ENCODE measurements around the gene EMP1. TPM values are rescaled to one million over a fixed set of nuclear protein-coding genes. Genes with fewer than 3 reads are reported as not detected.
A peak's percentile ranks its signal among the peaks of the same experiment; 100 is the strongest.

Gene EMP1
- total RNA-seq, 4 donors from 2014 or later = 569 to 2,226 (median 1,259) TPM

DNA sequence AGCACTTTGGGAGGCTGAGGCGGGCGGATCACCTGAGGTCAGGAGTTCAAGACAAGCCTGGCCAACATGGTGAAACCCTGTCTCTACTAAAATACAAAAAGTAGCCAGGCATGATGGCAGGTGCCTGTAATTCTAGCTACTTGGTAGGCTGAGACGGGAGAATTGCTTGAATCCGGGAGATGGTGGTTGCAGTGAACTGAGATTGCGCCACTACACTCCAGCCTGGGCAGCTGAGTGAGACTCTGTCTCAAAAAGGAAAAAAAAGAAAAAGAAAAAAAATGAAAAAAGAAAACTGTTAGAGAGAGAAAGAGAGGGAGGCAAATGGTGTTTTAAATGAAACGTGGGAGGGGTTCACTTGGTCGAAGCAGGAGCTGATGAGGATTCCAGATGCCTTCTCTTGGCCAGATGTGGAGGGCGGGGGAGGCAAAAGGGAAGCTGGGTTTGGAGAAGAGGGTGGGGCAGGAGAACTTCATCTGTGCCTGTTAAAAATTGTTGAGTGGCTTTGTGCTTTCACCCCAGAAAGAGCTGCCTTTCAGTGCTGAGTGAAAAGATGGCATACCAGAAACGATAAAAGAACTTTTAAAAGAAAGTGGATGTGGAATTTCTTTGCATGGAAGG lies 1.1 kb downstream of the EMP1 start:
- 15% methylated on average over 9 of the region's 9 CpGs for WGBS
- DNase-seq (ENCODE audit: low spot score in 2 of 2) = peak; percentile 85
- peak in 1 of 2 donors; percentile 7 for TF ChIP-seq POLR2A (IDR thresholded peaks at IDR 0.05)
- no peak for TF ChIP-seq EP300 (IDR thresholded peaks at IDR 0.05)
- TF ChIP-seq, protein P1, sequence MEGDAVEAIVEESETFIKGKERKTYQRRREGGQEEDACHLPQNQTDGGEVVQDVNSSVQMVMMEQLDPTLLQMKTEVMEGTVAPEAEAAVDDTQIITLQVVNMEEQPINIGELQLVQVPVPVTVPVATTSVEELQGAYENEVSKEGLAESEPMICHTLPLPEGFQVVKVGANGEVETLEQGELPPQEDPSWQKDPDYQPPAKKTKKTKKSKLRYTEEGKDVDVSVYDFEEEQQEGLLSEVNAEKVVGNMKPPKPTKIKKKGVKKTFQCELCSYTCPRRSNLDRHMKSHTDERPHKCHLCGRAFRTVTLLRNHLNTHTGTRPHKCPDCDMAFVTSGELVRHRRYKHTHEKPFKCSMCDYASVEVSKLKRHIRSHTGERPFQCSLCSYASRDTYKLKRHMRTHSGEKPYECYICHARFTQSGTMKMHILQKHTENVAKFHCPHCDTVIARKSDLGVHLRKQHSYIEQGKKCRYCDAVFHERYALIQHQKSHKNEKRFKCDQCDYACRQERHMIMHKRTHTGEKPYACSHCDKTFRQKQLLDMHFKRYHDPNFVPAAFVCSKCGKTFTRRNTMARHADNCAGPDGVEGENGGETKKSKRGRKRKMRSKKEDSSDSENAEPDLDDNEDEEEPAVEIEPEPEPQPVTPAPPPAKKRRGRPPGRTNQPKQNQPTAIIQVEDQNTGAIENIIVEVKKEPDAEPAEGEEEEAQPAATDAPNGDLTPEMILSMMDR (IDR thresholded peaks at IDR 0.05) = no peak
- TF ChIP-seq POLR2AphosphoS5 (IDR thresholded peaks at IDR 0.05) = peak in 1 of 3 donors; percentile 12
- Histone ChIP-seq H3K36me3 (no peaks in the 10 kb centered on the region), H3K4me3 (peak overlapping the region; percentile 76), H3K4me1 (peaks cover 76% of the 10 kb centered on the region), H3K27me3 (no peaks in the 10 kb centered on the region), H3K27ac (peak overlapping the region; percentile 97), H3K9me3 (no peaks in the 10 kb centered on the region)

DNA sequence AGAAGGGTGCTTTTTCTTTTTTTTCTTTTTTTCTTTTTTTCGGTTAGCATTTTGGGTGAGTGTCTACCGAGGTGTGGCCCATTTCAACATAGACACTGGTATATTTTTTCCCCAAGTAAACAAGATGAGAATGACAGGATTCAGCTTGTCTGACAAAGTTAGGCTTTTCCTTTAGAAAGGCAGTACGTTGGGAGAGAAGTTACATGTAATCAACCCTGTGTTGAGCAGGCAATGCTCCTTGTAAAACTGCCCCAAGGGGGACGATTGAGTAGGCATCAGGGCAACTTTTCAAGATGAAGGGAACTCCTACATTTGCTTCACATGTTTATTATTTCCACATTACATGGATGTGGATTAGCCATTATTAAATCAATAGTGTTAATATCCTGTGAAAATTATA lies 1.7 kb downstream of the EMP1 start:
- Histone ChIP-seq H3K4me3 (peak overlapping the region; percentile 76), H3K27me3 (no peaks in the 10 kb centered on the region), H3K27ac (peak overlapping the region; percentile 97), H3K9me3 (no peaks in the 10 kb centered on the region), H3K36me3 (no peaks in the 10 kb centered on the region), H3K4me1 (peaks cover 76% of the 10 kb centered on the region)
- TF ChIP-seq EP300 (IDR thresholded peaks at IDR 0.05) = no peak
- TF ChIP-seq POLR2AphosphoS5 (IDR thresholded peaks at IDR 0.05) = no peak
- TF ChIP-seq POLR2A (IDR thresholded peaks at IDR 0.05) = no peak
- TF ChIP-seq, protein P1 (IDR thresholded peaks at IDR 0.05) = no peak
- DNase-seq (ENCODE audit: low spot score in 2 of 2) = no peak
- 8% methylated on average over 4 of the region's 4 CpGs for WGBS

DNA sequence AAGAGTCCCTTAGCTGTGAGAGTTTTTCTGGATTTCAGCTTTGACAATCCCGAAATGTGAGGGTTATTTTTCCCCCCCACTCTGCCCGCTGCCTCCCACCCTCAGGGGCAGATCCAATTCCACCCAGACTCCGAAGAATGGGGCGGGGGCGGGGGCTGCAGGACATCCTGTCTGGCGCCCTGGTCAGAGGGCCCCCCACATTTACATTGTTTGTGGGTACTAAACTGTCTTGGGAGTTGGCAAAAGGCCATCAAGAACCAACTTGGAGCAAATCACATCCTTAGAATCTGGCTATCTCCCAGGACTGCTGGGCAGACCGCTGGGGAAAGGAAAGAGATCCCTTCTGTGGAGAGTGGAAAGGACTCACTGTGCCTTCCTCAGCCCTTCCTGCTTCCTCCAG lies 2.4 kb downstream of the EMP1 start:
- WGBS = 14% methylated on average over 7 of the region's 7 CpGs

DNA sequence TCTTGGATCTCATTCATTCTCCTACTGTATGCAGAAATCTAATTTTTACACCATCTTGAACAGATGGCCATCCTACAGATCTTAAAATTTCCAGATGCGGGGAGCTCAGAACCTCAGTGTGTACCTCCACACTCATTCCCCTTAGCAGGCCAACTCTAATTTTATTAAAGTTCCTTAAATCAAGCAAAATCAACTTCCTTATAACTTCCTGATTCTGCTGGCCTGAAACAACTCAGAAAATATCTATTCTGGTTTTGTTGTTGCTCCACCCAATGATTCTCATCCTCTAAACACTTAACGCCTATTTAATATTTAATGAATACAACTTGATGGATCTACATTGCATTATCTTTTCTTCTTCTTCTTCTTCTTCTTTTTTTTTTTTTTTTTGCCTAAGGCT lies 3.1 kb downstream of the EMP1 start:
- H3K36me3 ChIP-seq = peaks cover 5% of the 10 kb centered on the region
- peaks cover 76% of the 10 kb centered on the region for H3K4me1 ChIP-seq
- no peaks in the 10 kb centered on the region for H3K27me3 ChIP-seq
- peak overlapping the region; percentile 76 for H3K4me3 ChIP-seq
- WGBS = 30% methylated on average over 2 of the region's 2 CpGs
- no peak for DNase-seq (ENCODE audit: low spot score in 2 of 2)
- peak overlapping the region; percentile 97 for H3K27ac ChIP-seq
- TF ChIP-seq, protein P1 (IDR thresholded peaks at IDR 0.05) = no peak
- no peak for TF ChIP-seq POLR2AphosphoS5 (IDR thresholded peaks at IDR 0.05)
- no peak for TF ChIP-seq EP300 (IDR thresholded peaks at IDR 0.05)
- TF ChIP-seq POLR2A (IDR thresholded peaks at IDR 0.05) = no peak
- H3K9me3 ChIP-seq = no peaks in the 10 kb centered on the region

More for the DNA sequence above, 2.4 kb downstream of the EMP1 start:
- Histone ChIP-seq H3K4me3 (peak overlapping the region; percentile 76), H3K27ac (peak overlapping the region; percentile 97), H3K4me1 (peaks cover 76% of the 10 kb centered on the region), H3K36me3 (peaks cover 5% of the 10 kb centered on the region), H3K27me3 (no peaks in the 10 kb centered on the region), H3K9me3 (no peaks in the 10 kb centered on the region)
- no peak for DNase-seq (ENCODE audit: low spot score in 2 of 2)
- TF ChIP-seq, protein P1 (IDR thresholded peaks at IDR 0.05) = no peak
- TF ChIP-seq POLR2AphosphoS5 (IDR thresholded peaks at IDR 0.05) (no peak), POLR2A (IDR thresholded peaks at IDR 0.05) (no peak), EP300 (IDR thresholded peaks at IDR 0.05) (no peak)

DNA sequence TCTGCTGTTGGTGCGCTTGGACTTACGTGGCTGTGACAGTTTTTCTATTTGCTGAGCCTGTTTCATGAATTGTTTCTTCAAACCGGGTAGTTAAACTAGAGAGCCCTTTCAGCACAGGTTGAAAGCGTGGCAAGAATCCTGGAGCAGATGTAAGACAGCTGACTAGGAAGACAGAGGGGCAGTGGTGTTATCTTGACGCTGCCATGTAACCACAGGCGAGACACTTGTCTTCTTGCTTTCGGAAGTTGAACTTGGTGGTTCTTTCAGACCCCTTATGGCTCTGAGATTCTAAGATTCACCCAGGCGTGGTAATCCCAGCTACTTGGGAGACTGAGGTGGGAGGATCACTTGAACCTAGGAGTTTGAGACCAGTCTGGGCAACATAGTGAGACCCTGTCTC lies 4.3 kb downstream of the EMP1 start:
- no peak for TF ChIP-seq POLR2AphosphoS5 (IDR thresholded peaks at IDR 0.05)
- no peak for TF ChIP-seq POLR2A (IDR thresholded peaks at IDR 0.05)
- TF ChIP-seq EP300 (IDR thresholded peaks at IDR 0.05) = no peak
- TF ChIP-seq, protein P1 (IDR thresholded peaks at IDR 0.05) = no peak
- Histone ChIP-seq H3K4me3 (peak overlapping the region; percentile 76), H3K36me3 (peaks cover 5% of the 10 kb centered on the region), H3K27me3 (no peaks in the 10 kb centered on the region), H3K27ac (peak overlapping the region; percentile 97), H3K4me1 (peaks cover 76% of the 10 kb centered on the region), H3K9me3 (no peaks in the 10 kb centered on the region)
- WGBS = 27% methylated on average over 8 of the region's 8 CpGs
- no peak for DNase-seq (ENCODE audit: low spot score in 2 of 2)
